Immature natural killer cell (primary cell): ENCODE data around the gene GRM7. TPM values are rescaled to one million over a fixed set of nuclear protein-coding genes. Genes with fewer than 3 reads are reported as not detected.

Experiments
- DNase-seq, 3 donors: peaks; one replicate each; pipeline ENCODE4 v3.0.0; 2022; ENCODE audit warnings: mixed read lengths in 1 of 3
- H3K27ac Mint-ChIP-seq, 6 donors: one replicate each; pipeline ENCODE4 v1.8.0; 2020; ENCODE audit warnings: mixed read lengths in 6 of 6, mild to moderate bottlenecking in 5 of 6, inconsistent platforms in 4 of 6, moderate library complexity in 3 of 6
- H3K27me3 Mint-ChIP-seq, 3 donors: one replicate each; pipeline ENCODE4 v1.8.0; 2020 to 2021; ENCODE audit warnings: low read depth in 3 of 3, mild to moderate bottlenecking in 3 of 3, mixed read lengths in 3 of 3, moderate library complexity in 3 of 3, inconsistent platforms in 1 of 3
- H3K36me3 Mint-ChIP-seq, 3 donors: one replicate each; pipeline ENCODE4 v1.8.0; 2020; ENCODE audit warnings: mixed read lengths in 3 of 3, inconsistent platforms in 2 of 3, mild to moderate bottlenecking in 2 of 3
- H3K4me1 Mint-ChIP-seq, 2 donors: one replicate each; pipeline ENCODE4 v1.8.0; 2020; ENCODE audit warnings: inconsistent platforms in 2 of 2, mild to moderate bottlenecking in 2 of 2, mixed read lengths in 2 of 2, moderate library complexity in 1 of 2
- H3K4me3 Mint-ChIP-seq, 5 donors: one replicate each; pipeline ENCODE4 v1.8.0; 2020; ENCODE audit warnings: mild to moderate bottlenecking in 5 of 5, mixed read lengths in 5 of 5, inconsistent platforms in 3 of 5, moderate library complexity in 3 of 5
- H3K9me3 Mint-ChIP-seq, 6 donors: one replicate each; pipeline ENCODE4 v1.8.0; 2020; ENCODE audit warnings: mild to moderate bottlenecking in 6 of 6, mixed read lengths in 6 of 6, inconsistent platforms in 4 of 6, moderate library complexity in 3 of 6
- polyA plus RNA-seq, 3 donors: library from polyadenylated mRNA; unstranded; fragments of 300-500 nt; fragmentation: Illumina TruSeq; gene quantifications; one replicate each; pipeline ENCODE4 v1.2.3, GENCODE V29; 2021

Gene GRM7
- polyA plus RNA-seq, 3 donors from 2014 or later = not detected

DNA sequence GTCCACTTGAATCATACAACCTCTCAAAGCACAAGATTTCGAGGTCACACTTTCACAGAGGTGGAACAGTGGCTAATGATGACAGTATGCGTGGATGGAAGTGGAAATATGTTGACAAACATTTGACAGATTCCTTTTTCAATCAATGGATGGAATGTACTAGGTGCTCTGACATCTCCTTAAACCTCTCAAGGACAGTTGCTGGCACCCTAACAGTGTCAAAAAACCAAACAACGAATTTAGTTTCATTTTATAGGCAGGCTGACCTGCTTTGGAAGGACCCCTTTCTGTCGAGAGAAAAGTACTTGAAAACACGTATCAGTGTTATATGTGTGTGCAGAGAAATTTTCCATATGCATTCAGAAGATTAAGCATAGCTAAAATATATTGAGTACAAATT is 861.0 kb downstream of the GRM7 start:
- no peak overlapping the region for H3K4me3 Mint-ChIP-seq
- no peaks in the 10 kb centered on the region for H3K4me1 Mint-ChIP-seq
- no peak for DNase-seq
- no peaks in the 10 kb centered on the region for H3K27me3 Mint-ChIP-seq
- no peaks in the 10 kb centered on the region for H3K36me3 Mint-ChIP-seq
- H3K27ac Mint-ChIP-seq = no peak overlapping the region
- H3K9me3 Mint-ChIP-seq = peaks cover 0 to 2% (median 0%) of the 10 kb centered on the region in 6 donors

DNA sequence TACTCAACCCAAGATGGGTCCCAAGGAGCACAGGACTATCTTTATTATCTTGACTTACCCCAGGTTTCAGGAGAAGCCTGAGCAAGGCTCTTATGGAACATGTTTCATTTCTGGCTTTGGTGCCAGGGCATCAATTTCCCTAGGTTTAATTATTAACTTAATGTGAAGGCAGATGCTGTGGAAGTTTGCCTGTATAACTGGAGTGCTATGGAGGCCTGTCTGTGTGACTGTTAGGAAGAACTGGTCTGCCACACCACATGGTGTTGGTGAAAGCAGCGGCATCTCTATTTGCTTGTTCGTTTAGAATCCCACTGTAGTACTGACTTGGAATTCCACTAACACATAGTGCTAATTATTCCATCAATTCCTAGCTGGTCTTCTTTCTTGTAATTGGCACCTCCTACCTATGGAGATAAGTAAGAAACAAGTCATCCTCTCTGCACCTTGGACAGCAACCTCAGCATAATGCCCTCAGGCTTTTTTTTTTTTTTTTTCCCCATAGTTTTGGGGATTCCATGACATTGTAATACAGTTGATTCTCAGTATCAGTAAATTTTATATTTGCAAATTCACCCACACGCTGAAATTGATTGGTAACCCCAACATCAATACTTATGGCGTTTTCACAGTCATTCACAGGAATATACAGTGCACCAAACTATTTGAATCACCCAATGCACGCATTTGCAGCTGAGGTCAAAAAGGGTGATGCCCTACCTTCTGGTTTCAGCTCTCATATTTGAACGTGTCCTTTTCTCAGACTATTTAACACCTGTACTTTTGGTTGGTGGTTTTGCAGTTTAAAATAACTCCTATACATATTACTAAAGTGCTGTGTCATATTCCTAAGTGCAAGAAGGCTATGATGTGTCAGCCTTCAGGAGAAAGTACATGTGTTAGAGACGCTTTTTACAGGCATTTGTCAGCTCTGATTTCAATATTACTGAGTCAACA is 867.9 kb downstream of the GRM7 start:
- H3K27ac Mint-ChIP-seq = no peak overlapping the region
- no peak overlapping the region for H3K4me3 Mint-ChIP-seq
- H3K27me3 Mint-ChIP-seq = peaks cover 0 to 2% (median 2%) of the 10 kb centered on the region in 3 donors
- no peak for DNase-seq
- no peaks in the 10 kb centered on the region for H3K4me1 Mint-ChIP-seq
- H3K9me3 Mint-ChIP-seq = peaks cover 0 to 6% (median under 1%) of the 10 kb centered on the region in 6 donors
- no peaks in the 10 kb centered on the region for H3K36me3 Mint-ChIP-seq

DNA sequence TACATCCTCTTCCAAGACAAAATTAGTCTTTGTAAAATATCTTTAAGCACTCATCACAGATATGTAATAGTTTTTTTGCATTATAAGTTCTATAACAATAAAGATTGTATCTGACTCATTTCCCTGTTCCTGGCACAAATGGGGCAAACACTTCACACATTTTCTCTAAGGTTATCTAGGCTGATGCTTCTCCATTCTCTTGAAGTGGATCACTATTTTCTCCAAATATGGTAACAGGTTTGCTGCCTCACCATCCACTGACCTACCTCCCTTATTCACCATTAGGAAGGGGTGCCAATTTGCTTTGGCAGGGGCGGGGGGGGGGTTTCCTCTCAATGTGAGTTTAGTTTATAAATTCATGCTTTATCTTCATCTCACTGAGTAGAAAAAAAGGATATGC is 873.0 kb downstream of the GRM7 start:
- Mint-ChIP-seq H3K27me3 (no peaks in the 10 kb centered on the region), H3K27ac (no peak overlapping the region), H3K9me3 (peaks cover 0 to 6% (median 0%) of the 10 kb centered on the region in 6 donors), H3K4me3 (no peak overlapping the region), H3K4me1 (no peaks in the 10 kb centered on the region), H3K36me3 (no peaks in the 10 kb centered on the region)
- no peak for DNase-seq

DNA sequence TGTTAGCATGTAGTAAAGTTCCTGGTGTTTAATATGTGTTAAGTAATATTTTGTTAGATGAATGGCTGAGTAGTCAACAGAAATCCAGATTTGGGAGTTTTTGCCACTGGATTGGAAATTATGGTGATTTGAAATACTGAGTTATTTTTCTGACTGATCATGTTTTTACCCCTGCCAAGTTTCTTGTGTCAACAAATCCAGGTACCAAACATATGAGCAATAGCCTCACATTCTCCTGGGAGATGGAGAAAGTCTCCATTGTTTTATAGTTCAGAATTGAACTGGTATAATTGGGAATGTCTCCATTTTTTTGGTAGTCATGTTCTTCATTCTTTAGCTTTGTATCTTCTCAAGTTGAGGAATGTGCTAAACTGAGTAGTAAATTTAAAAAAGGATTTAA is 873.5 kb downstream of the GRM7 start:
- Mint-ChIP-seq H3K9me3 (peaks cover 0 to 6% (median 0%) of the 10 kb centered on the region in 6 donors), H3K27ac (no peak overlapping the region), H3K4me1 (no peaks in the 10 kb centered on the region), H3K36me3 (no peaks in the 10 kb centered on the region), H3K27me3 (no peaks in the 10 kb centered on the region), H3K4me3 (no peak overlapping the region)
- no peak for DNase-seq

DNA sequence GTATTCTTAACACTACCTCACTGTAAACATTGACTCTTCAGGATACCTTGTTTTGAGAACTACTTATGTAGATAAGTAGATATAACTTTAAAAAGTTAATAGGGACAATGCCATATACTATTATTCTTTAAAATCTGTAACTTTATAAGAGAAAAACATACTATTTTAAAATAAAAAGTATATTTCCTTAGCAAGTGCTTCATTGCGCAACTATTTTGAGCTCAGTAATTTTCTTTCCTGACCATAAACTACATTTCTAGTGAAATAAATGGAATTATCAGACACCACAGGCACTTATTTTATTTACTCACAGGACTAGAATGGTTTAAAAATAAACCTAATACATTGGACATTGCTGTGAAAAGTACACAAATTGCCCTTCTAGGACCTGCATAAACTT is 876.3 kb downstream of the GRM7 start:
- H3K27ac Mint-ChIP-seq = no peak overlapping the region
- H3K4me1 Mint-ChIP-seq = no peaks in the 10 kb centered on the region
- peaks cover 0 to 3% (median 0%) of the 10 kb centered on the region in 3 donors for H3K27me3 Mint-ChIP-seq
- H3K4me3 Mint-ChIP-seq = no peak overlapping the region
- peaks cover 0 to 5% (median 1%) of the 10 kb centered on the region in 6 donors for H3K9me3 Mint-ChIP-seq
- H3K36me3 Mint-ChIP-seq = no peaks in the 10 kb centered on the region
- DNase-seq = no peak

DNA sequence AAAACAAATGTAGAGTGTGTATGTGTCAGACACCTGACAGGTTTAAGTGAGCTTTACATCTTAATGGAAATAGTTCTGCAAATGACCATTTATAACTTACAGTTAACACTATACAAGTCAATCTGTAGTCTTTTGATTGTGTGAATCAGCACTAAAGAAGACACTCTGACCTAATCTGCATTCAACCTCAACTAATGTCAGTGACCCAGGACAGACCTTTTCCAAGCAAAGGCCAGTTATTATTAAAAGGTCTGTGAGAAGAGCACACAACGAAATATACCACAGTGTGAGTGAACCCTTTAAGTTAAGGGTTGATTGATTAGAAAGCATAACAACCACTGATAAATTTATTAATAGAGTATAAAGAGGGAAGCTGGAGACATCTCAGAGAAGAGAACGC is 878.8 kb downstream of the GRM7 start:
- no peak overlapping the region for H3K27ac Mint-ChIP-seq
- no peak overlapping the region for H3K4me3 Mint-ChIP-seq
- H3K9me3 Mint-ChIP-seq = peaks cover 0 to 5% (median 0%) of the 10 kb centered on the region in 6 donors
- DNase-seq = no peak
- no peaks in the 10 kb centered on the region for H3K36me3 Mint-ChIP-seq
- no peaks in the 10 kb centered on the region for H3K4me1 Mint-ChIP-seq
- peaks cover 0 to 5% (median 0%) of the 10 kb centered on the region in 3 donors for H3K27me3 Mint-ChIP-seq

DNA sequence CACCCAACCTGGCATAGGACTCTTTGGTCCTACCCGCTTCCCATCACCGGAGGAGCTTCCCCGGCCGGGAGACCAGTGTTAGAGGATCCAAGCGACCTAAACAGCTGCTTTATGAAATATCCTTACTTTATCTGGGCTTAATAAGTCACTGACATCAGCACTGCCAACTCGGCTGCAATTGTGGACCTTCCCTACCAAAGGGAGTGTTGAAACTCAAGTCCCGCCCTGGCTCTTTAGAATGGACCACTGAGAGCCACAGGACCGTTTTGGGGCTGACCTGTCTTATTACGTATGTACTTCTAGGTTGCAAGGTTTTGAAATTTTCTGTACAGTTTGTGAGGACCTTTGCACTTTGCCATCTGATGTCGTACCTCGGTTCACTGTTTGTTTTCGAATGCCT is 879.5 kb downstream of the GRM7 start:
- DNase-seq = no peak
- no peaks in the 10 kb centered on the region for H3K4me1 Mint-ChIP-seq
- H3K27ac Mint-ChIP-seq = no peak overlapping the region
- H3K27me3 Mint-ChIP-seq = peaks cover 0 to 5% (median 0%) of the 10 kb centered on the region in 3 donors
- H3K4me3 Mint-ChIP-seq = no peak overlapping the region
- H3K9me3 Mint-ChIP-seq = peaks cover 0 to 5% (median 0%) of the 10 kb centered on the region in 6 donors
- no peaks in the 10 kb centered on the region for H3K36me3 Mint-ChIP-seq

DNA sequence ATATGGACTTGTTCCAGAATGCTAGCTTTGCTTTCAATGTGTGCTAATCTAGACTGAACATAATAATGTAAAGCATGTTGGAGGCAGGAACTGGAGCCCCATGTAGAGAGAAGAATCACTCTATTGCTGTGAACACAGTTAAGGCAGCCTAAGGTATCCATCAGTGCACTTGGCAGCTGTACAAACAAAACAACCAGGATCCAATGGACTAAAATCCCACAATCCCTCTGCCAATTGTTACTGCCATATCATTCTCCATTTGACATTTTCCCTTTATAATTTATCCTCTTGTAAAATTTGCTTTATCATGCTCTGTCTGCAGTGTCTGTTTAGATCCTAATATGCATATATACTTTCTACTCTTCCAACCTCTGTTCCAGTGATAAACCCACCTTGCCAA is 883.9 kb downstream of the GRM7 start:
- H3K36me3 Mint-ChIP-seq = no peaks in the 10 kb centered on the region
- no peaks in the 10 kb centered on the region for H3K4me1 Mint-ChIP-seq
- H3K27me3 Mint-ChIP-seq = peaks cover 0 to 5% (median 0%) of the 10 kb centered on the region in 3 donors
- peaks cover 0 to 5% (median 0%) of the 10 kb centered on the region in 6 donors for H3K9me3 Mint-ChIP-seq
- no peak for DNase-seq
- H3K4me3 Mint-ChIP-seq = no peak overlapping the region
- no peak overlapping the region for H3K27ac Mint-ChIP-seq

DNA sequence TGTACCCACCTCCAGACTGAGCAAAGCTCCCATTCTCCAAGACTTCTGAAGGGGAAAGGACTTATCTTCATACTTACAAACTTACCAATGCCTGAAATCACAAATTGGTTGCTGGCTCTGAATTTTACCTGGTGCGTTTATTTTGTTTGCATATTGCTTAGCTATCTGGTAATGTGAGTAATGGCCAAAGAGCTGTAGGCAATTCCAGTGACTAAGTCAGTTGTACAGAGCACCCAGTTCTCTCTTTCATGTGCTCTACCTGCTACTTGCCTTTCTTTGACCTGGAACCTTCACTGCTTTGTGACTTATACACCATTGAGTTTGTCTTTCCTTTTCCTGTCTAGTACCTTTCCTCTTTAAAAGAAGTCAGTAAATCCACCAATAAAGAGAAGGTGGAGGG is 884.8 kb downstream of the GRM7 start:
- no peaks in the 10 kb centered on the region for H3K36me3 Mint-ChIP-seq
- no peak overlapping the region for H3K4me3 Mint-ChIP-seq
- H3K27me3 Mint-ChIP-seq = peaks cover 0 to 3% (median 0%) of the 10 kb centered on the region in 3 donors
- peaks cover 0 to 5% (median 0%) of the 10 kb centered on the region in 6 donors for H3K9me3 Mint-ChIP-seq
- H3K27ac Mint-ChIP-seq = no peak overlapping the region
- DNase-seq = no peak
- H3K4me1 Mint-ChIP-seq = no peaks in the 10 kb centered on the region

DNA sequence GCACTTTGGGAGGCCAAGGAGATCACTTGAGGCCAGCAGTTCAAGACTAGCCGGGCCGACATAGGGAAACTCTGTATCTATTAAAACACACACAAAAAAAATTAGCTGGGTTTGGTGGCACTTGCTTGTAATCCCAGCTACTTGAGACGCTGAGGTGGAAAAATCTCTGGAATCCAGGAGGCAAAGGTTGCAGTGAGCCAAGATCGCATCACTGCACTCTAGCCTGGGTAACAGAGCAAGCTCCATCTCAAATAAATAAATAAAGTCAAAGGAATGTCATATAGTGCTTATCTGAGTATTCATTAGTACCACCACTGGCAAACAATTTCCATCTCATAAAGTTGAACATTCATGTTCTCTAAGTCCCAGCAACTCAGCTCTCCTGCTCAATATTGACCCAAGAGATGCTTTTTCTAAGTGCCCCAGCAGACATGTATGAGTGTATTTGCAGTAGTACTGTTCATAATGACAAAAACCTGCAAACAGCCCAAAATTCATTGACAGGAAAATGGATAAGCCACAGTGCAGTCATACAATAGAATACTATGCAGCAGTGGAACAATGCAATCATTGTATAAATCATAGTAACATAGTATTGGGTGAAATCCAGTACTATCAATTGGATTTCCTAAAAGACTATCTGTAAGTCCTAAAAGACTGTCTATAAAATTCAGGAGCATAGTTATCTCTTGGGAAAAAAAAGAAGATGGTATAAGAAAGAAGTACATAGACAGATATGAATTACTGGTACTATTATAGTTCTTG is 889.2 kb downstream of the GRM7 start:
- H3K27ac Mint-ChIP-seq = no peak overlapping the region
- H3K27me3 Mint-ChIP-seq = peaks cover 0 to 1% (median 0%) of the 10 kb centered on the region in 3 donors
- H3K36me3 Mint-ChIP-seq = no peaks in the 10 kb centered on the region
- no peak overlapping the region for H3K4me3 Mint-ChIP-seq
- peaks cover 0 to 3% (median 0%) of the 10 kb centered on the region in 6 donors for H3K9me3 Mint-ChIP-seq
- DNase-seq = no peak
- H3K4me1 Mint-ChIP-seq = no peaks in the 10 kb centered on the region

DNA sequence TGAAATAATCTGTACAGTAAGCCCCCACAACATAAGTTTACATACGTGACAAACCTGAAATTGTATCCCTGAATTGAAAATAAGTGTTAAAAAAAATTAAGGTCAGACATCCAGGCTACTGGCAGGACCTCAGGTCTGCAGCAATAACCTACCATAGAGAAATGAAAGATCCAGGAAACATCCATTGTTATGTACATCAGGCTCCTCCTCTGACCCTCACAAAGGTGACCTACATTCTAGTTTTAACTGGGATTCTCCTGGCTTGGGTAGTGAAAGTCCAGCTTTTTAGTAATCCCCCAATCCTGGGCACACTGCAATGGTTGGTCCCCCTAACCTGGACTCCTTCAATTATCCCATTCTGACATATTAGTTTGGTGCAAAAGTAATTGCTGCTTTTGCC is 891.1 kb downstream of the GRM7 start:
- Mint-ChIP-seq H3K9me3 (peaks cover 0 to 2% (median 0%) of the 10 kb centered on the region in 6 donors), H3K27me3 (peaks cover 0 to 1% (median 0%) of the 10 kb centered on the region in 3 donors), H3K27ac (no peak overlapping the region), H3K36me3 (no peaks in the 10 kb centered on the region), H3K4me1 (no peaks in the 10 kb centered on the region), H3K4me3 (no peak overlapping the region)
- no peak for DNase-seq

DNA sequence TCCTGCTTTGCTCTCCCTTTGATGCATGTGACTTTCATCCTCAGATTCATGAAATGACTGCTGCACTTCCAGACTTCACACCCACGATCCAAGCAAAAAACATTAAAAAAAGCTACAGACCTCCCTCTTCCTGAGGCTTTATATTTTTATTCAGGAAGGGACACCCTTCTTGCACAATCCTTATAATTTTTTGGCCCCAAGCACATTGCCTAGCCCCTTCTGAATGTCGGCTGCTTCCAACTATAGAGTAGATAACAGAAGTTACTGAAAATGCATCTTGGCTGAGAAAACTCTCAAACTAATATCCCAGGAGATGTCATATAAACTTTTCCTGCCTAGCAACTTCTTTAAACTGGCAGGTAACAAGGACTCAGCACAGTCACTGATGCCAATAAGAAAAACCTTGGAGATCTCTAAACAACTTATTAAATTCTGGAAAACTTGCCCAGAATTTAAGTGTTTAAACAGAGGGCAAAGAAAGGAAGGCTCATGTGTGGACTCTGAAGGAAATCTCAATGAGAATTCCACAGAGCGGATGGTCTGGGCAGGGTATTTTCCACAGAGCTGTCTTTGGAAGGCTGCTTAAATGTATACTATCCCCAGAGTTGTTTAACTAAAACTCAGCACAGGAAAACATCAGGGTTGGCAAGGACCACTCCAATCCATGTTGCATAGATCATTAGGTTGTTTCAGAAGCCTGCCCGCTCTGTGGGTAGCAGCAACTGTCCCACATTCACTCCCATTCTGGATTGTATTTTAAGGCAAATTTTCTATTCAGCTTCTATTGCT is 893.9 kb downstream of the GRM7 start:
- H3K27ac Mint-ChIP-seq = no peak overlapping the region
- no peak overlapping the region for H3K4me3 Mint-ChIP-seq
- no peak for DNase-seq
- H3K27me3 Mint-ChIP-seq = peaks cover 0 to 1% (median 0%) of the 10 kb centered on the region in 3 donors
- no peaks in the 10 kb centered on the region for H3K4me1 Mint-ChIP-seq
- no peaks in the 10 kb centered on the region for H3K36me3 Mint-ChIP-seq
- H3K9me3 Mint-ChIP-seq = peaks cover 0 to 5% (median under 1%) of the 10 kb centered on the region in 6 donors

DNA sequence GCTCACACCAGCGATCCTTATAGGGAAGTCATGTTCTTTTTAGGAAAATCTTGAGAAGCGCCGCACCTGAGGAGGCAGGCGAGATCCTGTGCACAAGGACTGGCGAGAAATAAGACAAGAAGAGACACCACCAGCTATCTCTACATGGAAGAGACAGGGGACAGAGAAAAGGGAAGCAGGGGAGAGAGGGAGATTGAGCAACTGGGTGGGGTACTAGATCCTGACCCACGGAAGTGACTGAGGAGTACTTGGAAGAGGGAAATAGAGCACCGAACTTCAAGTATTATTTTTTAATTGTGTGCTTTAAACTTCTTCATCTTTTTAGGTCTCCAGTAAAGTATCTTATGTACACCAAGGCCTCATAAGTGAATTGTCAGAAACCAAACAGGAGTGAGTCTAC is 898.7 kb downstream of the GRM7 start:
- H3K27ac Mint-ChIP-seq = no peak overlapping the region
- no peaks in the 10 kb centered on the region for H3K36me3 Mint-ChIP-seq
- H3K27me3 Mint-ChIP-seq = no peaks in the 10 kb centered on the region
- no peaks in the 10 kb centered on the region for H3K4me1 Mint-ChIP-seq
- peaks cover 2 to 18% (median 5%) of the 10 kb centered on the region in 6 donors for H3K9me3 Mint-ChIP-seq
- no peak overlapping the region for H3K4me3 Mint-ChIP-seq
- DNase-seq = no peak
